Measurements from ENCODE around the gene RCCD1. TPM values are rescaled to one million over a fixed set of nuclear protein-coding genes. Genes with fewer than 3 reads are reported as not detected.
"Not testable (repeated sequence)": the region's sequence is repeated elsewhere in the genome, so short reads cannot be mapped to it uniquely, and the experiment has no call there.

Gene RCCD1
- total and polyA plus RNA-seq, 7 experiments from 2014 or later, result 2.5 to 24.6 (median 6.0) TPM

DNA sequence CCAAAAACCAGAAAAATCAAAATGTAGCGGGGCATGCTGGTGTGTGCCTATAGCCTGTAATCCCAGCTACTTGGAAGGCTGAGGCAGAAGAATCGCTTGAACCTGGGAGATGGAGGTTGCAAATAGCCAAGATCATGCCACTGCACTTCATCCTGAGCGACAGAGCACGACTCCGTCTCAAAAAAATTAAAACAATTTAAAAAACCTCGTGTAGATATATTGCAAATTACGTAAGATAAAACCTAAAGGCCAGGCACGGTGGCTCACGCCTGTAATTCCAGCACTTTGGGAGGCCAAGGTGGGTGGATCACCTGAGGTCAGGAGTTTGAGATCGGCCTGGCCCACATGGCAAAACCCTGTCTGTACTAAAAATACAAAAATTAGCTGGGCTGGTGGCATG lies 27.9 kb upstream of the RCCD1 start:
- H3K27ac ChIP-seq (ENCODE audit: low read depth, low read length); ATAC-seq; CTCF ChIA-PET; H3K36me3 Mint-ChIP-seq; H3K27me3 ChIP-seq (ENCODE audit: control insufficient read depth in 2 of 2, insufficient read depth in 2 of 2, low read length in 2 of 2); intact Hi-C loops (cut with micrococcal nuclease); H3K9me3 ChIP-seq (ENCODE audit: control insufficient read depth in 2 of 3, low read length in 3 of 3); DNase-seq; H3K27me3 Mint-ChIP-seq; H3K4me3 ChIP-seq (ENCODE audit: low read length); H3K36me3 ChIP-seq (ENCODE audit: control insufficient read depth in 2 of 3, insufficient read depth in 3 of 3, low read length in 3 of 3); H3K9me3 Mint-ChIP-seq; POLR2A ChIA-PET; H3K4me3 Mint-ChIP-seq: not testable (repeated sequence)
- Mint-ChIP-seq H3K4me1 (peaks cover 15 to 54% (median 24%) of the 10 kb centered on the region in 7 donors), H3K27ac (peak overlapping the region in 1 of 9 donors; percentile 23)
- peaks cover 14 to 18% of the 10 kb centered on the region in 2 donors for H3K4me1 ChIP-seq (ENCODE audit: control insufficient read depth in 2 of 2, insufficient read depth in 2 of 2, low read length in 2 of 2)

DNA sequence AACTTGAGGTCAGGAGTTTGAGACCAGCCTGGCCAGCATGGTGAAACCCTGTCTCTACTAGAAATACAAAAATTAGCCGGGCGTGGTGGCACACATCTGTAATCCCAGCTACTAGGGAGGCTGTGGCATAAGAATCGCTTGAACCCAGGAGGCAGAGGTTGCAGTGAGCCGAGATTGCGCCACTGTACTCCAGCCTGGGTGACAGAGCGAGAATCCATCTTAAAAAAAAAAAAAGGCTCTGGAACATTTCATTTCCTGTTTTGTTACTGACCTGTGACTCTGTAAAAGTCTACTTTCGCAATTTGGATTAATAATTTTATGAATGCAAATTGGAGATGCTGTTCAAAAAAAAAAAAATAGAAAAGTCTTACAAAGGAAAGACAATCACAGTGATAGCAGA lies 26.6 kb upstream of the RCCD1 start:
- ATAC-seq, CTCF ChIA-PET: not testable (repeated sequence)

DNA sequence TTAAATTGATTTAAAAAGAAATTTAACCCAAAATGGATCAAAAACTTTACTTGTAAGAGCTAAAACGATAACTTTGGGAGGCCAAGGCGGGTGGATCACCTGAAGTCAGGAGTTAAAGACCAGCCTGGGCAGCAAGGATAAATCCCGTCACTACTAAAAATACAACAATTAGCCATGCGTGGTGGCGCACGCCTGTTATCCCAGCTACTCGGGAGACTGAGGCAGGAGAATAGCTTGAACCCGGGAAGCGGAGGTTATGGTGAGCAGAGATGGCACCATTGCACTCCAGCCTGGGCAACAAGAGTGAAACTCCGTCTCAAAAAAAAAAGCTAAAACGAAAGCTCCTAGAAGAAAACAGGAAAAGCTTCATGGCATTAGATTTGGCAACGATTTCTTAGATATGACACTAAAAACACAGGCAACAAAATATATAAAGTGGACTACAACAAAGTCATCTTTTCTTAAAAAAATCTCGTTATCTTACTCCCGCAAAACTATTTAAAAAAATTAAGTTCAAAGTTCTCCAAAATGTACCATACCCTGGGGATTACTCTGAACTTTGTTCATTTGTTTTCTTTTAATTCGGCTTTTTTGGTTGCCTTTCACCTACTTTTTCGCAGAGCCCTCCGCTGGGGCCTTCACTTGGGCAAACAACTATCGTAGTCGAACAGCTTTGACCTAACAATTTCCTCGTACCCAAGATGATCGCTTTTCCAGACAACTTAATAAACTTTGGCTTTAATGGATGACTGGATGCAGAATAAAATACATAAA lies 25.3 kb upstream of the RCCD1 start:
- DNase-seq, result peak in 1 of 9 donors; percentile 11
- H3K9me3 Mint-ChIP-seq, result peaks cover 0 to 2% (median 0%) of the 10 kb centered on the region in 11 donors
- no peak for ATAC-seq
- no peaks in the 10 kb centered on the region for H3K36me3 ChIP-seq (ENCODE audit: control insufficient read depth in 2 of 3, insufficient read depth in 3 of 3, low read length in 3 of 3)
- intact Hi-C loops (cut with micrococcal nuclease), result loop anchor here (1.0 to 10.0 kb wide), 6 partner anchors 25 to 1595 kb away; partner anchors contain the start of genes IDH2 (in 1 of the 2), POLG (in 1 of the 2), RCCD1 (in 1 of the 2) and SLCO3A1 (in 1 of the 2)
- peak overlapping the region; percentile 79 for H3K27ac ChIP-seq (ENCODE audit: low read depth, low read length)
- ChIA-PET POLR2A (interaction anchor here (0.6 to 9.3 kb wide), 15 partner anchors 7 to 994 kb away, joined by 3 to 213 read pairs (median 4); partner anchors contain the start of genes MAN2A2, RCCD1 and VPS33B), CTCF (interaction anchor here (0.7 to 10.2 kb wide), 4 partner anchors 26 to 541 kb away, joined by 3 to 150 read pairs (median 35); partner anchors contain the start of genes IQGAP1, MAN2A2 and RCCD1)
- no peaks in the 10 kb centered on the region for H3K27me3 ChIP-seq (ENCODE audit: control insufficient read depth in 2 of 2, insufficient read depth in 2 of 2, low read length in 2 of 2)
- peak overlapping the region; percentile 94 to 99 (median 98) for H3K27ac Mint-ChIP-seq
- peak overlapping the region; percentile 87 to 100 (median 98) for H3K4me3 Mint-ChIP-seq
- no peaks in the 10 kb centered on the region for H3K27me3 Mint-ChIP-seq
- no peaks in the 10 kb centered on the region for H3K9me3 ChIP-seq (ENCODE audit: control insufficient read depth in 2 of 3, low read length in 3 of 3)
- H3K36me3 Mint-ChIP-seq, result peaks cover 0 to 5% (median 0%) of the 10 kb centered on the region in 5 donors
- peaks cover 20 to 35% of the 10 kb centered on the region in 2 donors for H3K4me1 ChIP-seq (ENCODE audit: control insufficient read depth in 2 of 2, insufficient read depth in 2 of 2, low read length in 2 of 2)
- peak overlapping the region; percentile 68 for H3K4me3 ChIP-seq (ENCODE audit: low read length)
- H3K4me1 Mint-ChIP-seq, result peaks cover 25 to 51% (median 37%) of the 10 kb centered on the region in 7 donors

More for the DNA sequence above, 26.6 kb upstream of the RCCD1 start:
- POLR2A ChIA-PET, result interaction anchor here (0.6 kb wide), 1 partner anchor 53 kb away, joined by 4 read pairs; no protein-coding TSS in a partner anchor
- H3K9me3 Mint-ChIP-seq; H3K9me3 ChIP-seq (ENCODE audit: control insufficient read depth in 2 of 3, low read length in 3 of 3); H3K36me3 Mint-ChIP-seq; H3K36me3 ChIP-seq (ENCODE audit: control insufficient read depth in 2 of 3, insufficient read depth in 3 of 3, low read length in 3 of 3); intact Hi-C loops (cut with micrococcal nuclease); H3K27me3 Mint-ChIP-seq; H3K4me3 ChIP-seq (ENCODE audit: low read length); H3K27me3 ChIP-seq (ENCODE audit: control insufficient read depth in 2 of 2, insufficient read depth in 2 of 2, low read length in 2 of 2); DNase-seq; H3K27ac ChIP-seq (ENCODE audit: low read depth, low read length): not testable (repeated sequence)
- peaks cover 14 to 26% of the 10 kb centered on the region in 2 donors for H3K4me1 ChIP-seq (ENCODE audit: control insufficient read depth in 2 of 2, insufficient read depth in 2 of 2, low read length in 2 of 2)
- H3K27ac Mint-ChIP-seq, result peak overlapping the region in 6 of 9 donors; percentile 8 to 98 (median 52)
- H3K4me1 Mint-ChIP-seq, result peaks cover 20 to 49% (median 32%) of the 10 kb centered on the region in 7 donors
- H3K4me3 Mint-ChIP-seq, result peak overlapping the region in 7 of 10 donors; percentile 32 to 69 (median 54)

DNA sequence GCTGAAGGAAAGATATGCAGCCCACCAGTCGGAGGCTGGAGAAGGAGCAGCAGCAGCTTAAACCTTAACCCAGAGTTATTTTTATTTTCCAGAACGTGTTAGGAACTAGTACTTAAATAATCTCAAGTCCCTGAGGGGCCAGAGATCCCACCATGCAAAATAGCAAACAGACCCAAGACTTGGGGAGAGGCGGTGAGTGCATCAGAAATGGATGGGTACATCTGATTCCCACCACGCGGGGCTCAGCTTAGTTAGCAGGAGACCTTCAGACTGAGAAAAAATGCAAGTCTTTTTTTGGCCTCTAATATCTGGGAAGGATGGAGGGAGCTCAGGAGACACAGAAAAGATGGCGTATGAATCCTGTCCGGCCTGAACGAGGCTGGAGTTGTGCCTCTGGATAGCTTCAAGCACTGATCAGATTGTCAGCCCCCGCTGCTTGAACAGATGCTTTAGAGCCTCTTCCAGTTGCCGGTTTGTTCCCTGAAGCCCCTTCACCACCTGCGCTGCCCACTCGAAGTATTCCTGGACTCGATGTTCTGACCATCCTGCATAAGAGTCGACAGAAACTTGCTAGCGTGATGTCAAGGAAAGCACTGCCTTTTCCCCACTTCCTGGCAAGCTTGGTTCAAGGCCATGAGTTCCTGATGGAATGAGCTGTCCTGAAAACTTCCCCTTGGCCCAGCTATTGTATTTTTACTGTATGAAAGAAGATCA lies 23.7 kb upstream of the RCCD1 start:
- intact Hi-C loops (cut with micrococcal nuclease), result loop anchor here (1.0 to 10.0 kb wide), 8 partner anchors 23 to 1596 kb away; partner anchors contain the start of genes IDH2 (in 1 of the 2), MAN2A2 (in 1 of the 2), POLG (in 1 of the 2) and RCCD1 (in 1 of the 2)
- DNase-seq, result no peak
- H3K4me3 ChIP-seq (ENCODE audit: low read length), result peak overlapping the region; percentile 97

DNA sequence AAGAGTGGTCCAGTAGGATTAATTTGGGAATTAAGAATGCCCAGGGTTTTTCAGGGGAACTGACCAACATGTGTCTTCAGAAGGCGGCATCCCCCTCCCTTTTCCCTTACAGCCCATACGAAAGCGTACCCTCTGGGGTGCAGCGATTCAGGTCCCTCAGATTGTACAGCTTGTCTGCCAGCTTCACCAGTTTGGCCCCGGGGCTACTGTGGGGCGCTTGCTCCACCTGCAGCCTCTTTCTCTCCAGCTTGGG lies 23.2 kb upstream of the RCCD1 start:
- peak overlapping the region; percentile 96 to 100 (median 98) for H3K4me3 Mint-ChIP-seq
- ChIA-PET POLR2A (interaction anchor here (0.6 to 9.3 kb wide), 20 partner anchors 9 to 919 kb away, joined by 3 to 213 read pairs (median 4); partner anchors contain the start of genes BLM, MAN2A2, RCCD1 and TTLL13), CTCF (interaction anchor here (0.5 to 10.2 kb wide), 15 partner anchors 8 to 1058 kb away, joined by 3 to 150 read pairs (median 4); partner anchors contain the start of genes MAN2A2, RCCD1 and VPS33B)
- H3K9me3 ChIP-seq (ENCODE audit: control insufficient read depth in 2 of 3, low read length in 3 of 3), result no peaks in the 10 kb centered on the region
- H3K27ac Mint-ChIP-seq, result peak overlapping the region; percentile 91 to 99 (median 98)
- peaks cover 0 to 2% (median 0%) of the 10 kb centered on the region in 11 donors for H3K9me3 Mint-ChIP-seq
- ATAC-seq (no peak), DNase-seq (no peak)
- peaks cover 32 to 50% of the 10 kb centered on the region in 2 donors for H3K4me1 ChIP-seq (ENCODE audit: control insufficient read depth in 2 of 2, insufficient read depth in 2 of 2, low read length in 2 of 2)
- intact Hi-C loops (cut with micrococcal nuclease), result loop anchor here (1.0 to 10.0 kb wide), 7 partner anchors 28 to 1597 kb away; partner anchors contain the start of genes IDH2 (in 1 of the 2), MAN2A2 (in 1 of the 2), POLG (in 1 of the 2) and SLCO3A1 (in 1 of the 2)
- peak overlapping the region; percentile 97 for H3K4me3 ChIP-seq (ENCODE audit: low read length)
- H3K36me3 ChIP-seq (ENCODE audit: control insufficient read depth in 2 of 3, insufficient read depth in 3 of 3, low read length in 3 of 3), result no peaks in the 10 kb centered on the region
- H3K27me3 ChIP-seq (ENCODE audit: control insufficient read depth in 2 of 2, insufficient read depth in 2 of 2, low read length in 2 of 2), result no peaks in the 10 kb centered on the region
- peaks cover 32 to 58% (median 49%) of the 10 kb centered on the region in 7 donors for H3K4me1 Mint-ChIP-seq
- H3K36me3 Mint-ChIP-seq, result peaks cover 0 to 10% (median 3%) of the 10 kb centered on the region in 5 donors
- peak overlapping the region; percentile 79 for H3K27ac ChIP-seq (ENCODE audit: low read depth, low read length)
- no peaks in the 10 kb centered on the region for H3K27me3 Mint-ChIP-seq

More for the DNA sequence above, 23.7 kb upstream of the RCCD1 start:
- CTCF ChIA-PET, result interaction anchor here (0.5 to 10.2 kb wide), 15 partner anchors 8 to 1058 kb away, joined by 3 to 150 read pairs (median 4); partner anchors contain the start of genes MAN2A2, RCCD1 and VPS33B
- peak overlapping the region; percentile 94 to 99 (median 98) for H3K27ac Mint-ChIP-seq
- peaks cover 0 to 2% (median 0%) of the 10 kb centered on the region in 11 donors for H3K9me3 Mint-ChIP-seq
- no peak for ATAC-seq
- Histone ChIP-seq H3K4me1 (ENCODE audit: control insufficient read depth in 2 of 2, insufficient read depth in 2 of 2, low read length in 2 of 2) (peaks cover 27 to 45% of the 10 kb centered on the region in 2 donors), H3K27ac (ENCODE audit: low read depth, low read length) (peak overlapping the region; percentile 79), H3K36me3 (ENCODE audit: control insufficient read depth in 2 of 3, insufficient read depth in 3 of 3, low read length in 3 of 3) (no peaks in the 10 kb centered on the region), H3K27me3 (ENCODE audit: control insufficient read depth in 2 of 2, insufficient read depth in 2 of 2, low read length in 2 of 2) (no peaks in the 10 kb centered on the region), H3K9me3 (ENCODE audit: control insufficient read depth in 2 of 3, low read length in 3 of 3) (no peaks in the 10 kb centered on the region)
- no peaks in the 10 kb centered on the region for H3K27me3 Mint-ChIP-seq
- POLR2A ChIA-PET, result interaction anchor here (0.5 to 9.3 kb wide), 18 partner anchors 8 to 919 kb away, joined by 3 to 213 read pairs (median 6); partner anchors contain the start of genes BLM, MAN2A2, RCCD1 and TTLL13
- H3K36me3 Mint-ChIP-seq, result peaks cover 0 to 5% (median 0%) of the 10 kb centered on the region in 5 donors
- H3K4me3 Mint-ChIP-seq, result peak overlapping the region; percentile 96 to 100 (median 98)
- peaks cover 27 to 53% (median 44%) of the 10 kb centered on the region in 7 donors for H3K4me1 Mint-ChIP-seq

All from naive thymus-derived CD4-positive, alpha-beta T cell (primary cell).